ENCODE results near the gene THBS3.

DNA sequence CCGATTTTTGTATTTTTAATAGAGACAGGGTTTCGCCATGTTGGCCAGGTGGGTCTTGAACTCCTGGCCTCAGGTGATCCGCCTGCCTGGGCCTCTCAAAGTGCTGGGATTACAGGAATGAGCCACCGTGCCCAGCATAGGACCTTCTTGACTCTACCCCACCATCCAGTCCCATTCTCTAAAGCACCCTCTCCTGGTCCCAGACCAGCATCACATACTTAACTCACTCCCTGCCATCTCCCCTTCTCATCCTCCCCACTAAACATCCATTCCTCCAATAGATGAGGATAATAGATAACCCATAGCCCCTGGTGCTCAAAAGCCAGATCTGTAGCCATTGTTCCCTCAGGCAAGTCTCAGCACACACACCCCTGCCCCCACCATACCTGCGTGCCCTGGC lies 45.5 kb upstream of the THBS3 start:
- TF ChIP-seq CTCF (IDR thresholded peaks at IDR 0.05) (no peak), POLR2A (IDR thresholded peaks at IDR 0.05) (no peak)
